NCI-H524 (cell line): ENCODE measurements around the gene FOXL3.
"Not testable (repeated sequence)": the region's sequence is repeated elsewhere in the genome, so short reads cannot be mapped to it uniquely, and the experiment has no call there.

Source experiments
- DNase-seq, 2 experiments: peaks; one replicate each; lab custom pipeline; 2025; lab: John Stamatoyannopoulos, UW

The FOXL3 gene

GRCh38 chr7:289756-290553 is at the start of gene FOXL3:
Gene FOXL3, plus strand, starts transcription at chr7:290170. Its CDS starts 0 bp downstream, at chr7:290170.
- no peak for DNase-seq

GRCh38 chr7:240887-241421 is 49.0 kb upstream of the FOXL3 start:
- no peak for DNase-seq

GRCh38 chr7:241513-241912 is 48.5 kb upstream of the FOXL3 start:
- no peak for DNase-seq

DNA sequence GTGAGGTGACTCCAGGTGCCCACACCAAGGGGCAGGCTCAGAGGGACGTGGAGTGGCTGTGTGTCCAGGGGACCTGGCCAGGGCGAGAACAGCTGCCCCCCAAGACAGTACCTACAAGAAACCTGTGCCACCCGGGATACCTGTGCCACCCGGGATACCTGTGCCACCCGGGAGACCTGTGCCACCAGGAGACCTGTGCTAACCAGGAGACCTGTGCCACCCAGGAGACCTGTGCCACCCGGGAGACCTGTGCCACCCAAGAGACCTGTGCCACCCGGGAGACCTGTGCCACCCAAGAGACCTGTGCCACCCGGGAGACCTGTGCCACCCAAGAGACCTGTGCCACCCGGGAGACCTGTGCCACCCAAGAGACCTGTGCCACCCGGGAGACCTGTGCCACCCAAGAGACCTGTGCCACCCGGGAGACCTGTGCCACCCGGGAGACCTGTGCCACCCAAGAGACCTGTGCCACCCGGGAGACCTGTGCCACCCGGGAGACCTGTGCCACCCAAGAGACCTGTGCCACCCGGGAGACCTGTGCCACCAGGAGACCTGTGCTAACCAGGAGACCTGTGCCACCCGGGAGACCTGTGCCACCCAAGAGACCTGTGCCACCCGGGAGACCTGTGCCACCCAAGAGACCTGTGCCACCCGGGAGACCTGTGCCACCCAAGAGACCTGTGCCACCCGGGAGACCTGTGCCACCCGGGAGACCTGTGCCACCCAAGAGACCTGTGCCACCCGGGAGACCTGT is 47.0 kb upstream of the FOXL3 start:
- DNase-seq = not testable (repeated sequence)

DNA sequence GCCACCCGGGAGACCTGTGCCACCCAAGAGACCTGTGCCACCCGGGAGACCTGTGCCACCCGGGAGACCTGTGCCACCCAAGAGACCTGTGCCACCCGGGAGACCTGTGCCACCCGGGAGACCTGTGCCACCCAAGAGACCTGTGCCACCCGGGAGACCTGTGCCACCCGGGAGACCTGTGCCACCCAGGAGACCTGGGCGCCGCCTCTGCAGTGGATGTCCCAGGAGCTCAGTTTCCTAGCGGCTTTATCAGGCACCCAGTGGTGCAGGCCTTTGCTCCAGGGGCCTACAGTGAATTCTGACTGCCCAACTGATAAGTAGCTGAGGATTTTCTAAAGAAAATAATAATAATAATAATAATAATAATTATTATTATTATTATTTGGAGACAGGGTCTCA is 46.4 kb upstream of the FOXL3 start:
- not testable (repeated sequence) for DNase-seq

- no peak for DNase-seq
These were observed 45.0 kb upstream of the FOXL3 start for GRCh38 chr7:244974-245373.

DNA sequence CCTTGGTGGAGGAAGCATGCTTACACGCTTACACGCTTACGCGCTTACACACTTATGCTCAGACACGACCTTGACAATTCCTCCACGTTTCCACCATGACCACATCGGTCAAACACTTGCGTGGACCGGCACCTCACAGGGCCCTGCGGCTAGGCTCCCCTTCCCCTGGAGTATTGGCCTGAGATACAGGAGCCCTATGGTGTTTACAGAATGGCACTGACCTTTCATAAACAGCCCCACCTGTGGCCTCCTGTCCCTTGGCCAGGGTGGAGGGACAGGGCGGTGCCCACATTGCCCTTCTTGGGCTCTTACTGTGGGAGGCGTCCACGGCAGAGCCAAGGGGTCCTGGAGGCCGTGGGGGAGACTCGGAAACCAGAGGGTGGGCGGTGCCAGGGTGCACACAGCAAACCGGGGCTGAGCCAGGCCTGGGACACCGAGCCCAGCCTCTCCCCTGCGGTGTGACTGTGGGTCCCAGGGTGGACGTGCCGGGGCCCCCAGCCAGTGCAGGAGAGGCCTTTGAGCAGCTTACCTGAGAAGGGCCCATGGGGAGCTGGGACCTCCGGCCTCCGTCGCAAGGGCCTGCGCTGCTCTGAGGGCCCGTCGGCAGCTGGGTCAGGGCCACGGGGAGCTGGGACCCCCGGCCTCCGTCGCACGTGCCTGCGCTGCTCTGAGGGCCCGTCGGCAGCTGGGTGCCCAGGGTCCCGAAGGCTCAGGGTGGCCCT is 44.2 kb upstream of the FOXL3 start:
- no peak for DNase-seq

DNA sequence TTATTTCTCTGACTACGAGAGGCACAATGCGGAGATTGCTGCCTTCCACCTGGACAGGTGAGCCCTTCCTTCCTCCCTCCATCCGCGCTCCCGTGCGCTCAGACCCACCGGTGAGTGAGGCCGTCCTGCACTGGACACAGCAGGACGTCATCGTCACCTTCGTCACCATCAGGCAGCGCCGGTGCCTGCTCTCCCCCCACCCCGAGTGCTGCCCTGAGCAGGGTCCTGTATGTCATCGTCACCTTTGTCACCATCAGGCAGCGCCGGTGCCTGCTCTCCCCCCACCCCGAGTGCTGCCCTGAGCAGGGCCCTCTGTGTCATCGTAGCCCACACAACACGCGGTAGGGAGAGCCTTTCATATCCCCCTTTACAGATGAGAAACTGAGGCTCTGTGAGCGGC is 43.5 kb upstream of the FOXL3 start:
- no peak for DNase-seq

DNA sequence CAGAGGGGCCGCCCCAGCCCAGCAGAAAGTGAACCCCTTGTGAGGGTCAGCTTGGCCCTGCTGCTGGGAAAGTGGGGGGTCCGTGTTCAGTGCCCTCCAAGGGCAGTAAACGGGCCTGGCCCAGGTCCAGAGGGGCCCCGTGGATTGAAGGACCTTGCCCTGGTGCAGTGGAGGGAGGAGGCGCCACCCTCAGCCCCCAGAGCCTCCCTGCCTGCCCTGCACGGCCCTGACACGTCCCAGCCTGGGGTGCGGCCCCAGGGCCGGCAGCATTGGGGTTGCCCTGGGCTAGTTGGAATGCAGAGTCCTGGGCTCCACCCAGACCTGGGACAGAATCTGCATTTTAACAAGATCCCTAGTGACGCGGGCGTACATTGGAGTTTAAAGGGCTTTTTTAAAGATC is 42.8 kb upstream of the FOXL3 start:
- no peak for DNase-seq

DNA sequence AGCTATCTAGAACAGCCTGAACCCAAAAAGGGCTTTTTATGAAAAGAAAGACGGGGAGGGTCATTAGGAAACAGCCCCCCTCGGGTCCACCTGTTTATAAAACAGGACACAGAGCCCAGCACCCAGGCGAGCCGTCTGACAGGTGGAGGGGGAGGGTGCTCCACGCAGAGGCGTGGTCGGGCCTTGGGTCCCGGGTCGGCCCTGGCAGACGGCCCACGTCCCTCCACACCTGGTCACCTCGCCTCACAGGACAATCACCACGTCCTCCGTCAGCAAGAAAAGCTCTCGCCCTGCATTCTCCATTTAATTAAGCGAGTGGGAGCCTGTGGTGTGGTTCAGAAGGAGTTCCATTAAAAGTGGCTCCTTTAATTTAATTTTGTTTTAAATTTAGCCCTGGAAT is 42.3 kb upstream of the FOXL3 start:
- DNase-seq = no peak

GRCh38 chr7:248732-249435 is 41.1 kb upstream of the FOXL3 start:
- no peak for DNase-seq

GRCh38 chr7:249989-250388 is 40.0 kb upstream of the FOXL3 start:
- DNase-seq = peak; percentile 57 to 85

DNA sequence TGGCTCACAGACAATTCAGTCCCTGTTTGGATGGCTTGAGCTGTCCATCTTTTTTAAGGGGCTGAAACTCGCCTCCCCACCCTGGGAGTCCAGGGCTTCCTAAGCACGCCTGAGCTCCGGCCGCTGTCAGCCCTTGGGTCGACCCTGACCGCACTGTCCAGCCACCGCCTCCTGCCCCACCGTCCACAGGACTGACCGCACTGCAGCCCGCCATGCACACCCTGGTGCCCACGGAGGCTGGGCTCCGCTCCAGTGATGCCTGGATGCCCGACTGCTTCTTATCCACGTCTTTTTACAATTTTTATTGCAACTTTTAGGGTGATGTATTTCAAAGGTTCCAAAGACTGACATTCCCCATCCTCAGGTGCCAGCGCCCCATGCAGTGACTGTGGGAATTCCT is 39.4 kb upstream of the FOXL3 start:
- DNase-seq = no peak

GRCh38 chr7:251005-251404 is 39.0 kb upstream of the FOXL3 start:
- DNase-seq = no peak

DNA sequence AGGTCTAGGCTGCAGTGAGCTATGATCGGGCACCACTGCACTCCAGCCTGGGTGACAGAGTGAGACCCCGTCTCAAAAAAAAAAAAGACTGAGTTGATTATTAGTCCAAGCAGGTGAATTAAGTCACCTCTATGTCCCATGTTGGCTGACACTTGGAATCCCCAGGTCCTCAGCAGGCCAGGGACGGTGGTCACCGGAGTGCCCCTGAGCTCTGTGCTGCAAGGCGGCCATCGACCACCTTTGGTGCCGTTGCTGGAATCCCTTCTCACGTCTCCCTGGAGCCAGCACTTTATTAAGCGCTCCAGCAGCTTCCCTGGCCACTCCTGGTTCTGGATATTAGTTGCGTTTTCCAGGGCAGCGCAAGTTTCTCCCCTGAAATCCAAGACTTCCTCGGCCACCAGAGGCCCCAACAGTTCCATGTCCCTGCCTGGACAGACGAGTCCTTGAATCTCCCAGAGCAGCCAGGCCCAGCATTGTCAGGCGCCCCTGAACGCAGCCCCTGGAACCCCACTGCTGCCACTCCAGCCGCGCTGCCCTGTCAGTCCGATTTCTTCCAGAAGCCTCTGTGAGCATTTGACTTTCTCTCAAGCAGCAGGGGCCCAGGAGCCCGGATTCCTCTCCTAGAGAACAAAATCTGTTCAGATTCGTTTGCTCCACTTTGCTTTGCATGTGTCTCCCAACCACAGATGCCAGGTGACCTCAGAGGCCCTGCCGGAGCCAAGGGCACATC is 38.4 kb upstream of the FOXL3 start:
- DNase-seq = no peak

DNA sequence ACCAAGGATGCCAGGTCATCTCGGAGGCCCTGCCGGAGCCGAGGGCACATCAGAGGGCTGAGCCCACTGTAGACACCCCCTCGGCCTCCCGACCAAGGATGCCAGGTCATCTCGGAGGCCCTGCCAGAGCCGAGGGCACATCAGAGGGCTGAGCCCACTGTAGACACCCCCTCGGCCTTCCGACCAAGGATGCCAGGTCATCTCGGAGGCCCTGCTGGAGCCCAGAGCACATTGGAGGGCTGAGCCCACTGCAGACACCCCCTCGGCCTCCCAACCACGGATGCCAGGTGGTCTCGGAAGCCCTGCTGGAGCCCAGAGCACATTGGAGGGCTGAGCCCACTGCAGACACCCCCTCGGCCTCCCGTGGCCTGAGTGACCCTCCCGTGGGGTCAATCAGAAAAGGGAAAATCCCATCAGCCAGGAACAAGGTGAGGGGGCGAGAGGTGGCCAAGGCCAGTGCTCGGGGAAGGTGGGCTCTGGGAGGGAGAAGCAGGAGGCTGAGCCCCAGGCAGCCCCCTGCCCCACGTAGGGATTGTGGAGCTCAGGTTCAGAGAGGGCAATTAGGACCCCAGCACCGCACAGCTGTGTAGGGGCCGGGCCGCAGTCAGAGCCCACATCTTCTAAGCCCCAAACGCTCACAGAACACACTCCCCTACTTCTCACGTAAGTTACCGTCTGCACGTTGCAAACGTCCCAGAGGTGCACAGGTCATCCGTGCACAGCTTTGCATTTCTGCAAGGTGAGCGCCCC is 37.6 kb upstream of the FOXL3 start:
- DNase-seq = no peak

DNA sequence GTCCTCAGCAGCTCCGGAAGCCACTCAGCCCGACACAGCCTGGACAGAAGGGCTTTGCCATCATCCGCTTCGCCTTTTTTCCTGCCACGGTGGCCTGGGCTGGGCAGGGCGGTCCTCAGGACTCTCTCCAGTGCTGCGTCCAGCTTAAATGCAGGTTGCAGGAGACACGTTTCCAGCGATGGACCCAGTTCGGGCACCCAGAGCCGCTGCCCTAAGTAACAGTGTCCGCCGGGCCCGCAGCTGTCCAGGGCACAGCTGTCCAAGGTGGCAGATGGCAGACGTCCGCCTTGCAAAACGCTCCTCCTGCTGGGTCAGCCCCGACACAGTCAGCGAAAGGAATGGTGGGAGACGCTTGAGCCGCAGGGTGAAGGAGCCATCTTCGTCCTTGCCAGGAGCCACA is 37.0 kb upstream of the FOXL3 start:
- peak in 1 of 2 experiments; percentile 65 for DNase-seq

DNA sequence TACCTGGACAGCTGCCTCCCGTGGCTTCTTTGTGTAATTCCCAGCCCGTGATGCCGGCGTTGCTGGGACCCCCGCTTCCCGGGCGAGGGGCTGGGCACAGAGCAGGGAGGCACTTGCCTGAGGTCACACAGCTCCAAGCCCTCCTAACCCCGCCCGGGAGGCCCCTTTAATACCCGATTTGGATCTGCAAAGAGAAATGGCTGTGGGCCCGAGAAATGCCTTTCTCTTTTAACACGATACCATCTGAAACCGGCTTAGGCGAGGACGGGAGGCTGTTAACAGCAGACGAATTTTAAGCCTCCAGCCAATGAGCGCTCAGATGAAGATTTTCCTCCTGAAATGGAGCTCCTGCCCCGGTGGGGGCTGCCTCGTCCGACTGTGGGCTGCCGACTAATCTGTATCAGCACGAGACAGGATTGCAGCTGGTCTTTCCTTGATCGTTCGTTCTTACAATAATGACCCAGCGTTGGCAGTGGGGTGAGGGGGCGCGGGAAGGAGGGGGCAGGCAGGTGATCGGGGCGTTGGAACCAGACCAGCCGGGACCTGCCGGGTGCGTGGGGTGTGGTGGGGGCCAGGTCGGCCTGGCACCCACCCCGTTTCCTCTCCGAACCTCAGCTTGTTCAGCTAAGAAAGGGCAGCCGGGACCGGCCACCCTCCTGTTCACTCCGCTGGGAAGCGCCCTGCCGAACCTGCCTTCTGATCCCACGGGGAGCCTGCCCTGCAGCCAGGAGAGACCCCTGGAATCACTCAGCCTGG is 36.2 kb upstream of the FOXL3 start:
- DNase-seq = peak; percentile 23 to 45

- no peak for DNase-seq
These were observed 35.5 kb upstream of the FOXL3 start for GRCh38 chr7:254337-255037.
